K562 (cell line): ENCODE data around the gene NFE2. TPM values are rescaled to one million over a fixed set of nuclear protein-coding genes. Genes with fewer than 3 reads are reported as not detected.

Experiments
- ASH1L ChIP-seq: fragments of 450-650 bp; IDR thresholded peaks from 2 replicates; pipeline ENCODE4 v1.6.1; 2018; ENCODE audit warnings: borderline replicate concordance, mild to moderate bottlenecking, low read depth; ENCODE audit not compliant: partially characterized antibody
- ATF7 ChIP-seq: fragments of 450-650 bp; IDR thresholded peaks from 2 replicates; pipeline ENCODE4 v1.7.1; 2014; ENCODE audit warnings: mild to moderate bottlenecking, moderate library complexity
- BCL6 ChIP-seq: fragments of 250-450 bp; sonication (Bioruptor Pico); IDR thresholded peaks from 2 replicates; pipeline ENCODE4 v1.4.0; 2020
- CBX5 ChIP-seq: IDR thresholded peaks from 2 replicates; pipeline ENCODE4 v1.6.1; 2014; ENCODE audit warnings: low read depth, borderline replicate concordance
- CHAMP1 ChIP-seq: fragments of 450-650 bp; IDR thresholded peaks from 2 replicates; pipeline ENCODE4 v1.6.1; 2016; ENCODE audit warnings: mild to moderate bottlenecking
- ELF4 ChIP-seq: fragments of 450-650 bp; formaldehyde crosslinking; IDR thresholded peaks from 2 replicates; pipeline ENCODE4 v1.4.0; 2022; ENCODE audit warnings: missing genetic modification characterization
- HNRNPLL ChIP-seq: fragments of 200-400 bp; formaldehyde crosslinking; IDR thresholded peaks from 2 replicates; pipeline ENCODE4 v1.6.1; 2017; ENCODE audit warnings: low read length, low read depth, mild to moderate bottlenecking; ENCODE audit not compliant: poor library complexity, severe bottlenecking
- MTA3 ChIP-seq: fragments of 450-650 bp; formaldehyde crosslinking; IDR thresholded peaks from 2 replicates; pipeline ENCODE4 v1.6.1; 2017; ENCODE audit warnings: mild to moderate bottlenecking, borderline replicate concordance
- NFXL1 ChIP-seq: fragments of 450-650 bp; formaldehyde crosslinking; IDR thresholded peaks from 2 replicates; pipeline ENCODE4 v1.4.0; 2021; ENCODE audit warnings: mild to moderate bottlenecking
- NFYB ChIP-seq: IDR thresholded peaks from 2 replicates; pipeline ENCODE4 v1.6.1; 2011; ENCODE audit warnings: mild to moderate bottlenecking, moderate library complexity; ENCODE audit not compliant: insufficient read length; ENCODE audit errors: extremely low read depth
- POLR2H ChIP-seq: IDR thresholded peaks from 2 replicates; pipeline ENCODE4 v1.6.1; 2016; ENCODE audit warnings: missing genetic modification characterization, low read depth, mild to moderate bottlenecking, control low read depth, missing compliant biosample characterization, moderate library complexity
- RBM15 ChIP-seq: fragments of 200-400 bp; formaldehyde crosslinking; IDR thresholded peaks from 2 replicates; pipeline ENCODE4 v1.6.1; 2018; ENCODE audit warnings: mild to moderate bottlenecking, low read length, moderate library complexity; ENCODE audit not compliant: insufficient read depth
- XRCC4 ChIP-seq: IDR thresholded peaks from one replicate; pipeline ENCODE4 v1.6.1; 2011; ENCODE audit not compliant: insufficient read depth, insufficient read length; ENCODE audit errors: extremely low read depth
- ZNF143 ChIP-seq: sonication (generic); formaldehyde crosslinking; IDR thresholded peaks from 2 replicates; pipeline ENCODE4 v1.9.0; 2022; ENCODE audit warnings: mild to moderate bottlenecking, missing genetic modification reagents
- ZNF212 ChIP-seq: fragments of 450-650 bp; formaldehyde crosslinking; IDR thresholded peaks from 2 replicates; pipeline ENCODE4 v1.4.0; 2020; ENCODE audit warnings: mild to moderate bottlenecking
- ZNF277 ChIP-seq: fragments of 250-450 bp; sonication (Bioruptor Pico); IDR thresholded peaks from 2 replicates; pipeline ENCODE4 v1.8.0; 2022; ENCODE audit warnings: inconsistent platforms, mild to moderate bottlenecking, moderate library complexity, borderline replicate concordance
- ZNF551 ChIP-seq: fragments of 250-450 bp; sonication (Bioruptor Pico); IDR thresholded peaks from 2 replicates; pipeline ENCODE4 v1.5.0; 2021; ENCODE audit warnings: mild to moderate bottlenecking, moderate library complexity
- ZNF780A ChIP-seq: fragments of 250-450 bp; sonication (Bioruptor Pico); IDR thresholded peaks from 2 replicates; pipeline ENCODE4 v1.5.0; 2021; ENCODE audit warnings: mild to moderate bottlenecking
- polyA plus RNA-seq, 8 experiments: library from polyadenylated mRNA; depleted of rRNA in 4 of 8; stranded (reverse) in 5 of 8; unstranded in 3 of 8; fragments of >200 nt; fragmentation: Nextera tagmentation in 2 of 8; fragmentation: Illumina TruSeq in 1 of 8; extraction: Ambion mirVana in 2 of 8; extraction: Trizol in 1 of 8; gene quantifications; 2 replicates each; pipeline versions ENCODE4 v1.2.1 to v1.2.3, GENCODE V29; 2011 to 2014; ENCODE audit warnings: inconsistent platforms in 1 of 8, missing spikeins in 1 of 8
- total RNA-seq, 7 experiments: library from RNA; depleted of rRNA in 6 of 7; stranded (reverse); fragments of >200 nt in 6 of 7; fragmentation: Illumina TruSeq in 2 of 7; extraction: Trizol in 2 of 7; gene quantifications; 2 replicates each; pipeline versions ENCODE4 v1.2.1 to v1.2.3, GENCODE V29; 2011 to 2021; ENCODE audit warnings: low replicate concordance in 1 of 7
- TF ChIP-seq, protein P1 (sequence below), 3 experiments: fragments of 200-800 bp in 1 of 3; fragments of 250-450 bp in 1 of 3; fragments of 450-650 bp in 1 of 3; sonication (Bioruptor Pico) in 1 of 3; sonication (Bioruptor generic) in 1 of 3; formaldehyde crosslinking in 1 of 3; IDR thresholded peaks; 2 replicates each; pipeline versions ENCODE4 v1.6.1 to v1.8.0; 2016 to 2022; ENCODE audit warnings: mild to moderate bottlenecking in 2 of 3, missing genetic modification characterization in 2 of 3, missing compliant biosample characterization in 1 of 3, moderate library complexity in 1 of 3

The NFE2 gene
- total and polyA plus RNA-seq, 9 of the 15 experiments (the other 6 are each of a cell fraction or from before 2014, with no cell fraction given) = 12.3 to 282 (median 208) TPM

DNA sequence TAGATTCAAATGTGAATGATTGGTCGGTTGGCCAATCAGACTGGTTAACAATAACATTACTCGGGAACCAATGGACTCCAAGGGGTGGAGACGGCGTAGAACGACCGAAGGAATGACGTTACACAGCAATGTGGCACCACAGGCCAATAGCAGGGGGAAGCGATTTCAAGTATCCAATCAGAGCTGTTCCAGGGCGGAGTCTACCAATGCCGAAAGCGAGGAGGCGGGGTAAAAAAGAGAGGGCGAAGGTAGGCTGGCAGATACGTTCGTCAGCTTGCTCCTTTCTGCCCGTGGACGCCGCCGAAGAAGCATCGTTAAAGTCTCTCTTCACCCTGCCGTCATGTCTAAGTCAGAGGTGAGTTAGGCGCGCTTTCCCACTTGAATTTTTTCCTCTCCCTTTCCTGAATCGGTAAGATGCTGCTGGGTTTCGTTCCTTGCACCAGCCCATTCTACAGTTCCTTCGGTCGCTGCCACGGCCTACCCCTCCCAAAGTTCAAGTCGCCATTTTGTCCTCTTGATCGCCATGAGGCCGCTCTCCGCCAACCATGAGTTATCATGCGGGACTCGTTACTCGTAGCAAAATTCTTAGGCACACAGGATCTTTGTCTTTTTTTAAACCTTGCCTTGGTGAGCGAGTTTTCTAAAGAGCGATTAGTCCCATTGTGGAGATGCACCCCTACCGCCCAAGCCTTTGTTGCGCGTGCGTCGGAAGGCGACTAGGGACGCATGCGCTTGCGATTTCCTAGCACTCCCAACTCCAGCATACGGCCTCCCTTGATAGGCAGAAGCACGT, 20.2 kb downstream of the NFE2 start, which contains the start of gene HNRNPA1 (continued):
- TF ChIP-seq HNRNPLL (no peak), ZNF551 (no peak), ZNF212 (CRISPR knock-in tag) (peak; percentile 27; the same call in 1 of the 2 replicates), ASH1L (peak; percentile 98), ZNF277 (CRISPR knock-in tag) (no peak), CBX5 (no peak), NFYB (peak; percentile 100), ATF7 (peak; percentile 95), ZNF780A (CRISPR knock-in tag) (no peak), BCL6 (CRISPR knock-in tag) (no peak), POLR2H (tag) (peak; percentile 98), RBM15 (no peak), CHAMP1 (no peak), NFXL1 (no peak; the same call in 1 of the 2 replicates), ELF4 (CRISPR knock-in tag) (no peak), ZNF143 (CRISPR knock-in tag) (no peak), MTA3 (peak; percentile 98), XRCC4 (no peak)
- TF ChIP-seq, protein P1, sequence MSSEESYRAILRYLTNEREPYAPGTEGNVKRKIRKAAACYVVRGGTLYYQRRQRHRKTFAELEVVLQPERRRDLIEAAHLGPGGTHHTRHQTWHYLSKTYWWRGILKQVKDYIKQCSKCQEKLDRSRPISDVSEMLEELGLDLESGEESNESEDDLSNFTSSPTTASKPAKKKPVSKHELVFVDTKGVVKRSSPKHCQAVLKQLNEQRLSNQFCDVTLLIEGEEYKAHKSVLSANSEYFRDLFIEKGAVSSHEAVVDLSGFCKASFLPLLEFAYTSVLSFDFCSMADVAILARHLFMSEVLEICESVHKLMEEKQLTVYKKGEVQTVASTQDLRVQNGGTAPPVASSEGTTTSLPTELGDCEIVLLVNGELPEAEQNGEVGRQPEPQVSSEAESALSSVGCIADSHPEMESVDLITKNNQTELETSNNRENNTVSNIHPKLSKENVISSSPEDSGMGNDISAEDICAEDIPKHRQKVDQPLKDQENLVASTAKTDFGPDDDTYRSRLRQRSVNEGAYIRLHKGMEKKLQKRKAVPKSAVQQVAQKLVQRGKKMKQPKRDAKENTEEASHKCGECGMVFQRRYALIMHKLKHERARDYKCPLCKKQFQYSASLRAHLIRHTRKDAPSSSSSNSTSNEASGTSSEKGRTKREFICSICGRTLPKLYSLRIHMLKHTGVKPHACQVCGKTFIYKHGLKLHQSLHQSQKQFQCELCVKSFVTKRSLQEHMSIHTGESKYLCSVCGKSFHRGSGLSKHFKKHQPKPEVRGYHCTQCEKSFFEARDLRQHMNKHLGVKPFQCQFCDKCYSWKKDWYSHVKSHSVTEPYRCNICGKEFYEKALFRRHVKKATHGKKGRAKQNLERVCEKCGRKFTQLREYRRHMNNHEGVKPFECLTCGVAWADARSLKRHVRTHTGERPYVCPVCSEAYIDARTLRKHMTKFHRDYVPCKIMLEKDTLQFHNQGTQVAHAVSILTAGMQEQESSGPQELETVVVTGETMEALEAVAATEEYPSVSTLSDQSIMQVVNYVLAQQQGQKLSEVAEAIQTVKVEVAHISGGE (CRISPR knock-in tag; IDR thresholded peaks at IDR 0.05) = peak in 1 of 3 experiments; percentile 72; a peak in 2 of 6 replicates
